ENCODE data around the gene MTCL1. TPM values are rescaled to one million over a fixed set of nuclear protein-coding genes. Genes with fewer than 3 reads are reported as not detected.

MTCL1 gene
- total and polyA plus RNA-seq, 2 of the 8 experiments (the other 6 are each of a cell fraction or from before 2014, with no cell fraction given): 16.6 to 60.8 TPM

- Histone ChIP-seq H3K36me3 (ENCODE audit: control insufficient read depth in 2 of 4, insufficient read depth in 4 of 4, low read length in 3 of 4) (no peaks in the 10 kb centered on the region), H3K23me2 (ENCODE audit: low read depth, low read length) (no peaks in the 10 kb centered on the region), H2BK20ac (ENCODE audit: low read length) (no peak overlapping the region), H3K4ac (replicated peaks; ENCODE audit: insufficient read length, low read depth, low read length) (no peak overlapping the region), H3K27me3 (replicated peaks in 1 of 4; ENCODE audit: control insufficient read depth in 3 of 4, extremely low read depth in 1 of 4, insufficient read depth in 3 of 4, low read length in 3 of 4) (no peaks in the 10 kb centered on the region), H3K9me3 (ENCODE audit: insufficient read depth in 2 of 2, low read depth in 1 of 2, low read length in 1 of 2) (no peaks in the 10 kb centered on the region), H2BK12ac (ENCODE audit: low read depth, low read length) (no peak overlapping the region), H4K5ac (ENCODE audit: insufficient read length, low read depth, low read length) (no peak overlapping the region), H3K4me2 (ENCODE audit: insufficient read depth in 1 of 2, low read depth in 2 of 2, low read length in 2 of 2) (no peak overlapping the region), H2AK5ac (ENCODE audit: low read depth, low read length) (no peak overlapping the region), H4K8ac (ENCODE audit: extremely low read depth, insufficient read depth, low read length) (no peak overlapping the region), H4K20me1 (replicated peaks in 1 of 2; ENCODE audit: control insufficient read depth in 1 of 2, insufficient read depth in 2 of 2, low read length in 2 of 2) (peaks cover 2 to 3% of the 10 kb centered on the region in 2 experiments), H3K14ac (ENCODE audit: insufficient read length) (no peak overlapping the region), H3K9ac (replicated peaks in 1 of 4; ENCODE audit: extremely low read depth in 1 of 4, low read depth in 3 of 4, low read length in 3 of 4) (no peak overlapping the region), H2BK120ac (replicated peaks; ENCODE audit: low read depth, low read length) (no peak overlapping the region), H3K27ac (ENCODE audit: low read depth, low read length) (no peak overlapping the region), H3K18ac (ENCODE audit: extremely low read depth, low read length) (no peak overlapping the region), H2BK15ac (ENCODE audit: low read length) (no peak overlapping the region), H3K79me1 (ENCODE audit: low read depth, low read length) (no peaks in the 10 kb centered on the region), H3K4me3 (ENCODE audit: extremely low read depth in 1 of 4, insufficient read depth in 2 of 4, low read depth in 3 of 4, low read length in 4 of 4) (no peak overlapping the region), H3K56ac (replicated peaks; ENCODE audit: insufficient read length, low read depth, low read length) (no peak overlapping the region), H4K91ac (replicated peaks; ENCODE audit: insufficient read length, low read length) (no peak overlapping the region), H3K79me2 (ENCODE audit: control insufficient read depth in 1 of 2, insufficient read depth in 2 of 2, low read length in 2 of 2) (no peaks in the 10 kb centered on the region), H3K4me1 (replicated peaks in 1 of 4; ENCODE audit: control insufficient read depth in 3 of 4, insufficient read depth in 4 of 4, low read length in 3 of 4) (peaks cover 0 to 9% (median 5%) of the 10 kb centered on the region in 4 experiments; a peak in 6 of 7 replicates), H3K23ac (ENCODE audit: insufficient read length) (no peak overlapping the region), H2AFZ (ENCODE audit: low read length) (no peak overlapping the region), H2BK5ac (ENCODE audit: low read depth, low read length) (no peak overlapping the region)
- WGBS, 2 experiments (ENCODE audit: extremely low coverage in 1 of 2, insufficient coverage in 1 of 2, insufficient read length in 1 of 2, insufficient replicate concordance in 2 of 2, low coverage in 1 of 2, low lambda C conversion rate in 2 of 2, missing lambda C conversion rate in 1 of 2): 100% methylated on average over 1 of the region's 1 CpG; no CpG with 5 or more reads in 1 of the 2 experiments
- FAIRE-seq: no peak
- ChIA-PET POLR2A (ENCODE audit: partially characterized antibody) (interaction anchor here (1.2 kb wide), 1 partner anchor 8 kb away, joined by 4 read pairs; no protein-coding TSS in a partner anchor), CTCF (ENCODE audit: partially characterized antibody) (no interaction called here)
- TF ChIP-seq CEBPB (IDR thresholded peaks at IDR 0.05; ENCODE audit: low read depth, low read length) (0 out of 2 replicates have a peak, but pooled peaks have one; percentile 37), POU5F1 (IDR thresholded peaks at IDR 0.05; ENCODE audit: low read depth, low read length) (no peak)
- no peak for DNase-seq (ENCODE audit: low read depth in 1 of 2, low spot score in 2 of 2)
These were observed 65.3 kb downstream of the MTCL1 start for GRCh38 chr18:8770657-8771056.
